Stimulated activated CD4-positive, alpha-beta T cell treated with anti-CD3 and anti-CD28 coated beads, TNF-alpha, amount 100 ng/mL, for 4 hours (primary cell): ENCODE data around the gene GID8.
A peak's percentile ranks its signal among the peaks of the same experiment; 100 is the strongest.

Experiments used
- DNase-seq, 3 experiments: peaks; one replicate each; pipeline ENCODE4 v3.0.0-alpha.2; 2020; ENCODE audit warnings: low read depth in 3 of 3

Gene GID8

DNA sequence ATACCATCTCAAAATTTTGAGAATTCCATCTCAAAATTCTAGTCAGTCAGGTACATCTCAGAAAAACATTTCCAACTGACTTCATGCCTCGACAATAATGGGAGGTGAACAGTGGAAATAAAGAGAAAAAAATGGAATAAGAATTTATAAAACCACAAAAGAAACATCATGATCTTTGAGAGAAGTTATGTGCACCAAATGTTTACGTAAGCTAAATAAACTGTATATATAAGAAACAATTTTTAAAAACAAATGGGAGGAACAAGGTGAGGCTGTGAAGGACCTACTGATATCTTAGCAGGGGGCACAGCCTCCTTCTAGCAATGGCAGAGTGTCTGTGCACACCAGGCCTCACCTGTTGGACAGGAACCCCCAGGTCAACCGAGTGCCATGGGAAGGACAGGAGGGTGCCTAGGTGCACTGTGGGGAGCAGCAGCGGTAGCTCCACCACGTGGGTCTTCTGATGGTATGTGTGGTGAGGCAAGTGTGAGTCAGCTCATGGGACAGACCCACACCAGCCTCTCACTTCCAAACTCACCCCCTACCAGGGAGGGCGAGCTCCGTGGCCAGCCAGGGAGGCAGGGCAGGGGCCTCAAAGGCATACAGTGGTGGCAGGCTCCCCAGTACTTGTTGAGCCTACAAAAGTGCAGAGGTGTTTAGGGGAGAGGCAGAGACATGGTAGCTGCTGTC is 34.9 kb upstream of the GID8 start:
- DNase-seq: no peak

DNA sequence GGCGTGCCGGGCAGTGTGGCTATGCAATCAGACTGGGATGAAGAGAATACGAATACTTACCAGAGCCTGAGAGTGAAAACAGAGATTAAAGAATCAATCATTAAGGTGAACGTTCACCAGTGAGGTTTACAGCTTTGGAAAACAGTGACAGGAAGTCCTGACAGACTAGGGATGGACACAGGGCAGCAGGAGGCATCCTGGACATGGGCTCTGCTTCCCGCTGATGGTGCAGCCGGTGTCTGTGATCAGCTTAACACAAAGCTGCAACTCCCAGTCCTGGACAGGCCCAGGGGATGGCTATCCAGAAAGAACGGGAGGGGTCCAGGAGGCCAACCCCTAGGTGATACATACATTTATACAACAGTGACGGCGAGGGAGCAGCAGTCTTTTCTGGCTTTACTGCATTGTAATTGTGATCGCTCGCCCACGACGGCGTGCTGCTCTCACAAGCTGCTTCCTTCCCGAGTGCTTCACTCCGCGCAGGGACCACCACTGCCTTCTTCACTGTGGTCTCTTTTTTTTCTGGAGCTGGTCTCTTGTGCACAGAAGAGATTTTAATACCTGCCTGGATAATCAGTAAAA is 32.3 kb upstream of the GID8 start:
- DNase-seq: no peak

GRCh38 chr20:62906209-62906608 is 31.7 kb upstream of the GID8 start:
- DNase-seq: no peak

GRCh38 chr20:62906647-62907375 is 31.1 kb upstream of the GID8 start:
- no peak for DNase-seq

DNA sequence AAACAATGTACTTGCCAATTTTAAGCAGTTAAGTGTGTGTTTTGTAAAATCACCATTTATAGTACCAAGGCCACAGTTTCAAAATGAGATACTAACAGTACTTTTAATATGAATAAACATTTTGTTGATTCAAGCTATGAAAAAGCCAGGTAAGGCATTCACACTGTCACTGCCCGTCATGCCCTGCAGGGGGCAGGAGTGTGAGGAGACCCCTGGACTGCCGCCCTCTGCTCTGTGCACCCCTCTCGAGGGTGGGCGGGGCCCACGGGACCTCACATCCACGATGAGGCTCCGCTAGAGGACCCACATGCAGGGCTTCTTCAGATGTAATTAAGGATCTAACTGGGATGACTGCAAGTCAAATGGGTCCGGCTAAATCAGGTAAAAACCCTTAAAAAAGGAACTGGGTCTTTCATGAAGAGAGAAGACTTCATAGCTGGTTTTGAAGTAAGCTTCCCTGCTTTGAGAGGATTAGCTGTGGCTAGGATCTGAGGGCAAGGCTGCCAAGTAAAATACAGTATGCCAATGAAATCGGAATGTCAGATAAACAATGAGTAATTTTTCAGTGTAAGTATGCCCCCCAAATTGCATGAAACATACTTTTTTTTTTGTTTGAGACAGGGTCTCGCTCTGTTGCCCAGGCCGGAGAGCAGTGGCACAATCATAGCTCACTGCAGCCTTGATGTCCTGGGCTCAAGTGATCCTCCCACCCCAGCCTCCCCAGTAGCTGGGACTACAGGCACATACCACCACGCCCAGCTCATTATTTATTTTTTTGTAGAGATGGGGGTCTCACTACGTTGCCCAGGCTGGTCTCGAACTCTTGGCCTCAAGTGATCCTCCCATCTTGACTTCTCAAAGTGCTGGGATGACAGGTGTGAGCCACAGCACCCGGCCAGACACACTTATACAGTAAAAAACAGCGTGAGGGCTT is 30.3 kb upstream of the GID8 start:
- DNase-seq: no peak

GRCh38 chr20:62908971-62909791 is 28.8 kb upstream of the GID8 start:
- no peak for DNase-seq

DNA sequence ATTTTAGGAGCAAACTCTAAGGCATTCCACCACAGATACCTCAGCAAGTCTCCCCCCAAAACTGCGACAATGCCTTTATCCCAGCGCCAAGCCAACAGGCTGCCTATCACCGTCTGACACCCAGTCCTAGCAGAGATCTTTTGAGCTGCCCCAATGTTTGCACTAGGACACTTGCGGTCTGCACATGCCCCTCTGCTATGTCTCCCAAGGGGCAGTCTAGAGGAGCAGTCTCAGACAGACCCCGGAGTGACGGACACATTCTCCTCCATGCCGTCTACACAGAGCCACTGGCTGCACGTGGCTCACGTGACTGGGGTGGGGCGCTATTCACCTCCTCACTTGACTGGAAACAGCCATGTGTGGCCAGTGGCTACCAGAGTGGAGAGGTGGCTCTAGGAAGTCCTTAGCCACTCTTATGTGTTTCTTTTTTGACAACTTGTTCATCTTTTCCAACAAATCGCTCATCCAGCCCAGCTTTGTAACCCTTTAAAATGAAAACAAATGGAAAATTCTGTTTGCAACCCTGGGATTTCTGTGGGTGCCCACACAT is 27.7 kb upstream of the GID8 start:
- no peak for DNase-seq

GRCh38 chr20:62910777-62911497 is 27.0 kb upstream of the GID8 start:
- DNase-seq: no peak

DNA sequence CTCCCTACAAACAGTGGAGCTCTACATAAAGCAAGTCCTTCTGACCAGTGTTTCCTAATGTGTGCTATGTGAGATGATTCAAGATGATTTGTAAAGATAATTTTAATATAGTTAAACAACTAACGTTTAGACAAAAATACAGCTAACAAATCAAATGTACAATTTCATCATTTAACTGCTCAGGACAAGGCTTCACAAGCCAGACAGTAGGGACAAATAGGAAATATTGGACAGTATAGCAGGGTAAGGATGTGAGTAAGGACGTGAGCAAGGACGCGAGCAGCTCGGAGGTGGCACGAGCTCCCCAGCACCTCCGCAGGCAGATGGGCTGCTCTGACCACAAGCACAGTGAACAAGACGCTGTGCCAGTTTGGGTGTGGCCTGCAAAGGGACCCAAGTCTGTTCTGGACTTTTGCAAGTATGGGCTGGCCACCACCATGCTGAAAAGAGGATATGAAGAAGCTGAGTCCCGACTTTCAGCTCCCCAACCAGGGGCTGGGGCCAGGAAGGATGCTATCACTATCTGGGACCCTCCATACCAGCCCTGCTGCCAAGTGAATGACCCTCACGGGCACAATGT is 26.2 kb upstream of the GID8 start:
- no peak for DNase-seq

DNA sequence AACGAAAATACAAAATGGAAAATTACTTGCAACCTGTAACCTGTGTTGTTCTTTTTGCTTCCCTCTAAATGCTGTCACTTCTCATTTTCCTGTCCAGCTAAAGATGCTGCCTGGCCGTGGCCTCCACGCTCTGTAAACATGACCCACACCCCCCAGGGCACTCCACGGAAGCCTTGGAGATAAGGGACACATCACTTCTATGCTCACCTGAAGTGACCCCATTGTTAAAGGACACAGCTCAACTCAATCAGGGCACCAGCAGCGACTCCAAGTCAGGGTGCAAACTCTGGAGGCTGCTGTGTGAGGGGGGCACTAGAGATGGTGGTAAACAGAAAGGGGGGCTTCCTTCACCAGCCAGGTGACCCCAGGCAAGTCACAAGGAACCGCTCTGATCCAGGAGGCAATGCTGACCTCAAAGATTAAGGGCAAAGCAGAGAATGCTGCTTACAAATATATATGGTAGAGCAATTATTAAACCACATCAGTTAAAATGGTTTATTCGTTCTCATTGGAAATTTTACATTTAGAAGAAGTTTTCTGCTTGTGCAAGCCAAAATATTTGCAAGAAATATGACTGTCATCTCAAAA is 24.8 kb upstream of the GID8 start:
- no peak for DNase-seq

GRCh38 chr20:62914436-62914835 is 23.5 kb upstream of the GID8 start:
- DNase-seq: no peak

GRCh38 chr20:62914970-62915457 is 22.9 kb upstream of the GID8 start:
- no peak for DNase-seq

DNA sequence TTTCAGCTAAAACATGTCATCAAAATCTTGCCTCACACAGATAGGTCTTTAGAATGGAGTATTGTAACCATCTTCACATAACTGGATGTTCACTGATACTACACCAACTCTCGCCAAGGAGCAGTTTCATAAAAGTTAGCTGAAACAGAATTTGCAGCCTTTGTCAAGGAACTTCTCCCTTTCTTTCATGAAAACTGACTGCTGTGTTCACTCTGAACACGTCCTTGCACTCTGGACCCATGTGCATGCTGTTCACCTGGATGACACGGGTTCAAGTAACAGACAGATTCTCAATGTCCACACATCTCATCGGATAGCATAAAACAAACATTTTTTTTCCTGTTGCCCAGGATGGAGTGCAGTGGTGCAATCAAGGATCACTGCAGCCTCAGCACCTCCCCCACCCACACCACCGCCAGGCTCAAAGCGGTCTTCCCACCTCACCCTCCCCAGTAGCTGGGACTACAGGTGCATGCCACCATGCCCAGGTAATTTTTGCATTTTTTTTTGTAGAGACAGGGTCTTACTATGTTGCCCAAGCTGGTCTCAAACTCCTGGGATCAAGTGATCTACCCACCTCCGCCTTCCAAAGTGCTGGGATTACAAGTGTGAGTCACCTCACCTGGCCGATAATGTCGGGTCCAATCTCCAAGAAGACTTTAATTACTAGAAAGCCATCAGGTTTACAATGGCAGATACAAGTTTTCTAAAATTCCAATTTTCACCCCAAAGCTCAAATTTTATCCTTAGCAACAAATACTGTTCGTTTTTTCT is 21.1 kb upstream of the GID8 start:
- no peak for DNase-seq

DNA sequence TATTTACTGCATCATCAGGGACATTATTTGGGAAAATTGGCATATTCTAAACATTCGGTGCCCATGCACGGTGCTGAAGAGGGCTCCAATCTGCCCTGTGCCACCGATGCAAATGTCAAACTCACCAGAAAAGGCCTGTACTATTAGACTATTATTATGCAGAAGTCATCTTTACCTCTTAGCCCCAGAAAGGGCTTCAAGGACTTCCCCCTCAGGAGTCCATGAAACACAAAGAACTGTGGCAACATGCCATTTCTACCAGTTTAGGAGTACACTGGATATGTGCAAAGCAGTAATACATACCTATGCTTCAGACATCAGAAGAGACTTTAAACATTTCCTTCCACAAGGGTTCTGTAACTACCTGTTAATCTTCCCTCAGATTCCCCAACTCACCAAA is 20.2 kb upstream of the GID8 start:
- DNase-seq: no peak

DNA sequence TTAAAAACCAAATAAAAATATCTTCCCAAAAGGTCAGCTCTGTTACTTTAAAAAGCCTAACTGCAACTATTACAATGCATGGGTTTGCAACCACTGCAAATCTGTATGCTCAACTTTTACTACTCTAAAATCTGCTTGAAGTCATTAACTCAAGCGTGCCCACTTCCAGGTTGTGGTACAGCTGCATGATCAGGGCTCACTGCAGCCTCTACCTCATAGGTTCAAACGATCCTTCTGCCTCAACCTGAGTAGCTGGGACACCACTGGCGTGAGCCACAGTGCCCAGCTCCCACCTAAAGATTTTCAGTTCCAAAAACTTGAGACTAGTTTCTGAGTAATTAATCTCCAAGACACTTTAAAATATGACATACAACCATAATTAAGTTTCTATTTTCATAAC is 19.8 kb upstream of the GID8 start:
- DNase-seq: no peak

GRCh38 chr20:62918831-62919230 is 19.1 kb upstream of the GID8 start:
- no peak for DNase-seq

DNA sequence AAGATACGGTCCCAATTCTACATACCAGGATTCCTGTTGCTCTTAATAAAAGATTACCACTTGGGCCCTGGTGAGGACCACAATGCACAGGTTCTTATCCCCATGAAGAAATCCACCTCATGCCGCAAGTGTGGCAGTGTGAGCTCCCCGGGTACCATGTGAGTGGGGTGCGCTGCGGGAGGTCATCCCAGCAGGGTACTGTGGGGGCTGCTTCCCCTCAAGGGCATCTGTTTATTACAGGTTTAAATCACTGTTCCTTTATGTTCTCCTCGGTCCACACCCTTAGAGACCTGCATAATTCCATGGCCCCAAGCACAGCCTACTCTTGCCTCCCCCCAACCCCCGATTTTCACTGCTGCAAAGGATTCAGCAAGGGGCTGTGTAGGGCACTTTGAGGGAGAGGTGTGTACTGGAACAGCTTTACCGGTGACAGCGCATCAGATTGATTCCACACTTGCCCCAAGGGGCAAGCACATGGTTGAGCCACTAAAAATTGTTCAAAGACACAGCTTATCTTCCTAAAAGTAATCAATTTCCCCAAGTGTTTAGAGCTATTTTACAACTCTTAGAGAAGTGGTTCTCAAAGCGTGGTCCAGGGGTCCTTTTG is 17.8 kb upstream of the GID8 start:
- no peak for DNase-seq

GRCh38 chr20:62921119-62921687 is 16.7 kb upstream of the GID8 start:
- peak in 2 of 3 experiments; percentile 26 to 34 for DNase-seq
